Suprapubic skin (tissue), 4 donors: Measurements from ENCODE around the gene LYRM4. TPM values are rescaled to one million over a fixed set of nuclear protein-coding genes. Genes with fewer than 3 reads are reported as not detected.

Source experiments
- DNase-seq, 2 donors: peaks; one replicate each; pipeline ENCODE4 v3.0.0-alpha.2; 2019; ENCODE audit warnings: low spot score in 2 of 2
- H3K27ac ChIP-seq: fragments of 200-600 bp; sonication (generic); one replicate; pipeline ENCODE4 v1.5.1; 2019
- H3K27me3 ChIP-seq: fragments of 200-600 bp; sonication (generic); one replicate; pipeline ENCODE4 v1.5.1; 2019
- H3K36me3 ChIP-seq: fragments of 200-600 bp; sonication (generic); one replicate; pipeline ENCODE4 v1.5.1; 2019
- H3K4me1 ChIP-seq: fragments of 200-600 bp; sonication (generic); one replicate; pipeline ENCODE4 v1.5.1; 2019
- H3K4me3 ChIP-seq: fragments of 200-600 bp; sonication (generic); one replicate; pipeline ENCODE4 v1.5.1; 2019; ENCODE audit warnings: mild to moderate bottlenecking
- H3K9me3 ChIP-seq: fragments of 200-600 bp; sonication (generic); one replicate; pipeline ENCODE4 v1.5.1; 2019
- EP300 ChIP-seq: sonication (generic); formaldehyde crosslinking; IDR thresholded peaks from one replicate; pipeline ENCODE4 v1.6.1; 2017; ENCODE audit warnings: antibody characterized with exemption
- POLR2A ChIP-seq, 2 donors: fragments of 450-650 bp; IDR thresholded peaks; one replicate each; pipeline ENCODE4 v1.6.1; 2017; ENCODE audit warnings: antibody characterized with exemption in 2 of 2, mild to moderate bottlenecking in 2 of 2, moderate library complexity in 2 of 2
- POLR2AphosphoS5 ChIP-seq, 3 donors: sonication (generic); formaldehyde crosslinking; IDR thresholded peaks; one replicate each; pipeline ENCODE4 v1.6.1; 2017; ENCODE audit warnings: antibody characterized with exemption in 3 of 3
- WGBS: methylation state at CpG from one replicate; pipeline ENCODE4 v1.1.5; 2018; 5-methylcytosine and 5-hydroxymethylcytosine counted together
- total RNA-seq, 4 donors: library from RNA; depleted of rRNA; stranded (reverse); fragments of >200 nt; gene quantifications; one replicate each; pipeline ENCODE4 v1.1.0, GENCODE V29; 2016
- TF ChIP-seq, protein P1 (sequence below), 2 donors: fragments of 200-600 bp in 1 of 2; fragments of 450-650 bp in 1 of 2; sonication (generic) in 1 of 2; IDR thresholded peaks; one replicate each; pipeline ENCODE4 v1.5.1; 2016 to 2019; ENCODE audit warnings: antibody characterized with exemption in 2 of 2, mild to moderate bottlenecking in 1 of 2, moderate library complexity in 1 of 2

The LYRM4 gene
- total RNA-seq, 4 donors from 2014 or later = 16.1 to 37.5 (median 19.6) TPM

GRCh38 chr6:5173810-5174209, 86.9 kb downstream of the LYRM4 start:
- TF ChIP-seq POLR2AphosphoS5 (IDR thresholded peaks at IDR 0.05) (no peak), EP300 (no peak), POLR2A (IDR thresholded peaks at IDR 0.05) (no peak)
- TF ChIP-seq, protein P1, sequence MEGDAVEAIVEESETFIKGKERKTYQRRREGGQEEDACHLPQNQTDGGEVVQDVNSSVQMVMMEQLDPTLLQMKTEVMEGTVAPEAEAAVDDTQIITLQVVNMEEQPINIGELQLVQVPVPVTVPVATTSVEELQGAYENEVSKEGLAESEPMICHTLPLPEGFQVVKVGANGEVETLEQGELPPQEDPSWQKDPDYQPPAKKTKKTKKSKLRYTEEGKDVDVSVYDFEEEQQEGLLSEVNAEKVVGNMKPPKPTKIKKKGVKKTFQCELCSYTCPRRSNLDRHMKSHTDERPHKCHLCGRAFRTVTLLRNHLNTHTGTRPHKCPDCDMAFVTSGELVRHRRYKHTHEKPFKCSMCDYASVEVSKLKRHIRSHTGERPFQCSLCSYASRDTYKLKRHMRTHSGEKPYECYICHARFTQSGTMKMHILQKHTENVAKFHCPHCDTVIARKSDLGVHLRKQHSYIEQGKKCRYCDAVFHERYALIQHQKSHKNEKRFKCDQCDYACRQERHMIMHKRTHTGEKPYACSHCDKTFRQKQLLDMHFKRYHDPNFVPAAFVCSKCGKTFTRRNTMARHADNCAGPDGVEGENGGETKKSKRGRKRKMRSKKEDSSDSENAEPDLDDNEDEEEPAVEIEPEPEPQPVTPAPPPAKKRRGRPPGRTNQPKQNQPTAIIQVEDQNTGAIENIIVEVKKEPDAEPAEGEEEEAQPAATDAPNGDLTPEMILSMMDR (IDR thresholded peaks at IDR 0.05) = no peak
- H3K4me3 ChIP-seq = no peak overlapping the region
- H3K36me3 ChIP-seq = no peaks in the 10 kb centered on the region
- H3K27me3 ChIP-seq = no peaks in the 10 kb centered on the region
- H3K4me1 ChIP-seq = peaks cover 4% of the 10 kb centered on the region
- no peak for DNase-seq
- WGBS = 92% methylated on average over 3 of the region's 3 CpGs
- H3K27ac ChIP-seq = no peak overlapping the region
- H3K9me3 ChIP-seq = no peaks in the 10 kb centered on the region

- Histone ChIP-seq H3K36me3 (no peaks in the 10 kb centered on the region), H3K9me3 (no peaks in the 10 kb centered on the region), H3K27me3 (no peaks in the 10 kb centered on the region), H3K4me1 (peaks cover 4% of the 10 kb centered on the region), H3K27ac (no peak overlapping the region), H3K4me3 (no peak overlapping the region)
- no peak for TF ChIP-seq EP300
- TF ChIP-seq, protein P1 (IDR thresholded peaks at IDR 0.05) = no peak
- TF ChIP-seq POLR2A (IDR thresholded peaks at IDR 0.05) = no peak
- TF ChIP-seq POLR2AphosphoS5 (IDR thresholded peaks at IDR 0.05) = no peak
- no peak for DNase-seq
- WGBS = 82% methylated on average over 4 of the region's 4 CpGs
These were observed 87.8 kb downstream of the LYRM4 start for GRCh38 chr6:5172897-5173474.

GRCh38 chr6:5172041-5172653, 88.6 kb downstream of the LYRM4 start:
- no peak for DNase-seq
- 46% methylated on average over 7 of the region's 14 CpGs for WGBS
- H3K27ac ChIP-seq = no peak overlapping the region

GRCh38 chr6:5167501-5167900, 93.2 kb downstream of the LYRM4 start:
- Histone ChIP-seq H3K4me3 (no peak overlapping the region), H3K36me3 (no peaks in the 10 kb centered on the region), H3K9me3 (no peaks in the 10 kb centered on the region), H3K4me1 (no peaks in the 10 kb centered on the region), H3K27me3 (no peaks in the 10 kb centered on the region), H3K27ac (no peak overlapping the region)
- DNase-seq = no peak
- 74% methylated on average over 4 of the region's 4 CpGs for WGBS
- TF ChIP-seq EP300 (no peak), POLR2AphosphoS5 (IDR thresholded peaks at IDR 0.05) (no peak), POLR2A (IDR thresholded peaks at IDR 0.05) (no peak)
- TF ChIP-seq, protein P1 (IDR thresholded peaks at IDR 0.05) = no peak

More at GRCh38 chr6:5172041-5172653, 88.6 kb downstream of the LYRM4 start:
- H3K4me1 ChIP-seq = peaks cover 4% of the 10 kb centered on the region
- H3K4me3 ChIP-seq = no peak overlapping the region
- no peaks in the 10 kb centered on the region for H3K9me3 ChIP-seq
- H3K36me3 ChIP-seq = no peaks in the 10 kb centered on the region
- H3K27me3 ChIP-seq = no peaks in the 10 kb centered on the region
- no peak for TF ChIP-seq POLR2A (IDR thresholded peaks at IDR 0.05)
- TF ChIP-seq, protein P1 (IDR thresholded peaks at IDR 0.05) = no peak
- TF ChIP-seq POLR2AphosphoS5 (IDR thresholded peaks at IDR 0.05) = no peak
- no peak for TF ChIP-seq EP300

- DNase-seq = no peak
- Histone ChIP-seq H3K27me3 (no peaks in the 10 kb centered on the region), H3K36me3 (no peaks in the 10 kb centered on the region), H3K9me3 (no peaks in the 10 kb centered on the region), H3K4me3 (no peak overlapping the region), H3K4me1 (no peaks in the 10 kb centered on the region), H3K27ac (no peak overlapping the region)
- TF ChIP-seq EP300 (no peak), POLR2AphosphoS5 (IDR thresholded peaks at IDR 0.05) (no peak), POLR2A (IDR thresholded peaks at IDR 0.05) (no peak)
- TF ChIP-seq, protein P1 (IDR thresholded peaks at IDR 0.05) = no peak
These were observed 96.7 kb downstream of the LYRM4 start for GRCh38 chr6:5164092-5164491.
